GM21526 (cell line): ENCODE results near the gene HEATR3.

ENCODE experiments used
- ATAC-seq: cut with Tn5 transposase; IDR thresholded peaks from one replicate; pipeline ENCODE4 v1.9.1; 2021; ENCODE audit warnings: moderate library complexity; ENCODE audit not compliant: unreplicated experiment, low FRiP score

Gene HEATR3, protein sequence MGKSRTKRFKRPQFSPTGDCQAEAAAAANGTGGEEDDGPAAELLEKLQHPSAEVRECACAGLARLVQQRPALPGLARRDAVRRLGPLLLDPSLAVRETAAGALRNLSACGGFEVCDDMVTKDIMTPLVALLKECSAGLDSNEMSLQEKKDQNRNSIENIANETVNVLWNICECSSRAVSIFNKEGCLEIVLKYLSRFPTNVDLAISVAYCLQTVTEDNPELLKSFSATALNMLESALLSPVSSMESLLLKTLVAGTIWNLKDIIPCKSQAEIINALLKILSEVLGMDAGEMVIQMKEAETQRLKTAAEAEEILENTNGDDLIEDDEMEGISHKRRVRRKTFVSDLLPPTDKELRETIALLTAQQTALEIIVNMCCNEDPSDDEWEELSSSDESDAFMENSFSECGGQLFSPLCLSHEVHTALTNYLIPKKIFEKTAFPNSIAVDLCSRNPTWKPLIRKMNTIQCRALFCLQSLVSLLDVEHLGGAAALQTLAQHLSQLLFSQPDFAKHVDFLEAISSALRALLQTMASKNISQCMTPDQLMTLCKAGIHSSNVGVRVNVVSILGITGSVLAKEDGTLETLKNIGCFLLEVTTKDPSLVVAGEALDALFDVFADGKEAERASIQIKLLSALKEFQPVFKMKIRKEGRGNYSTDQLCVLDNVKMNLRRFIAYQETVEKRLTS

DNA sequence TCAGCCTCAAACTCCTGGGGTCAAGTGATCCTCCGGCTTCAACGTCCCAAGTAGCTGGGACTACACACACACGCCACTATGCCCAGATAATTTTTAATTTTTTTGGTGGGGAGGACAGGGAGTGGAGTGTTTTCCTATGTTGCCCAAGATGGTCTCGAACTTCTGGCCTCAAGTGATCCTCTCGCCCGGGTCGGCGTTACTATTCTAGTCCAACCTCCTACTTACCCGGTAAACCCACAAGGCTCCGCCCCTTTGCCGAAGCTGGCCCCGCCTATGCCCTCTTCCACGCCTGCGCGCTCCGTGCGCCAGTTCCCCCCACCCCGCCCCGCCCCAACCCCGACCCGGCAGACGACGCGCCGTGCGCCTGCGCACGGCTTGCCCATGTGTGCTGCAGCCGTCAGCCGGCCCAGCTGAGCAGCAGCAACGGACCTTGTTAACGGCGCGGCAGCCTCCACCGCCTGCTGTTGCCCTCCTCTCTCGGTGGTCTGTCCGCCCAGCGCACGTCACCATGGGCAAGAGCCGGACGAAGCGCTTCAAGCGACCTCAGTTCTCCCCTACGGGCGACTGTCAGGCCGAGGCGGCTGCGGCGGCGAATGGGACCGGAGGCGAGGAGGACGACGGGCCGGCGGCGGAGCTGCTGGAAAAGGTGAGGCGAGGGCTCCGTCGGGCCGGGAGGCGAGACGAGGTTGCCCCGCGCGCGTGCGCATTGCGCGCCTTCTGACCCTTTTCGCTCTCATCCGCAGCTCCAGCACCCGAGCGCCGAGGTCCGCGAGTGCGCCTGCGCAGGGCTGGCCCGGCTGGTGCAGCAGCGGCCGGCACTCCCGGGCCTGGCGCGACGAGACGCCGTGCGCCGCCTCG is at the start of gene HEATR3:
HEATR3 (plus strand) TSS at position 347 of the 858 bp plus-strand sequence; CDS start at position 509, 162 bp downstream.
- ATAC-seq = peak; percentile 76

DNA sequence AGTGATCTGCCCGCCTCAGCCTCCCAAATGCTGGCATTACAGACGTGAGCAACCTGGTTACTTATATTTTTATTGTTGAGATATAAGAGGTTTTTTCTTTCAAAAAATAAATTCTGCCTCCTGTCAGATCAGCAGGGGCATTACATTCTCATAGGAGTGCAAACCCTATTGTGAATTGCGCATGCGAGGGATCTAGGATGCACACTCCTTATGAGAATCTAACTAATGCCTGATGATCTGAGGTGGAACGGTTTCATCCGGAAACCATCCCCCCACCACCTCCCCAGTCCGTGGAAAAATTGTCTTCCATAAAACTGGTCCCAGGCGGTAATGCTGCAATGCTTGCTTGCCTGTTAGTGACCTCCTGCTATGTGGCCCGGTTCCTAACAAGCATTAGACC is 48.2 kb upstream of the HEATR3 start:
- no peak for ATAC-seq

DNA sequence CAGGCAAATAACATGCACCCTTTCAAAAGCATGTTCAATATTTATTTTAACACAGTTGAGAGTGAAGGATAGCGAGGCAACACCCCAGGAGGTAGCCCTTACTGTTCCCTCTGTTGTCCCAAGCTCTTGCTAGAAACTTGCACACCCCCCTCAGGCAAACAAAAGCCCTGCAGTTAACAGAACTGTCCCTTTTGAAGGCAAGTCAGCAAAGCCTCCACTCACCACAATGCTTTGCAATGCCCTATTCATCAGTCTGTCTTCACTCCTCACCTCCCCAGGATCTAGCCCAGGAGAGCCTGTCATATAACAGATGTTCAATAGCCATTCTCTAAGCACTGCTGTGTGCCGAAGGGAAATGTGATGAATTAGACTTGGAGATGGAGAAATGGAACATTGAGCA is 44.2 kb upstream of the HEATR3 start:
- ATAC-seq = no peak

DNA sequence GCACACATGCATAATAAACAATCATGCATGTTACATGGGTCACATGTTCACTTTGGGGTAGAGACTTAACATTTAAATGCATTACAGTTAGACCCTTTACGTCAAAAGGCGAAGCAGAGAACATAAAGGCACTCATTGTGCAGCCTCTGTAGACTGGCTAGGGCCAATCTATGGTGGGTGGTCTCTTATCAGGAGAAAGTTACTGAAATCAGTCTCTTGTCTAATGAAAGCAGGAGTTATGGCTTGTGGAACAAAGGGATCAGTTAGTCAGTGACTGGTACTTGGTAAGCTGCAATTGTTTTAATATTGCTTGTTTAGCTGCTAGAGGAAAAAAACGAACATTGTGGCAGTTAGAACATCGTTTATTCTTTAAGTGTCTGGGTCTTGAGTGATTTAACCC is 42.1 kb upstream of the HEATR3 start:
- ATAC-seq = no peak

DNA sequence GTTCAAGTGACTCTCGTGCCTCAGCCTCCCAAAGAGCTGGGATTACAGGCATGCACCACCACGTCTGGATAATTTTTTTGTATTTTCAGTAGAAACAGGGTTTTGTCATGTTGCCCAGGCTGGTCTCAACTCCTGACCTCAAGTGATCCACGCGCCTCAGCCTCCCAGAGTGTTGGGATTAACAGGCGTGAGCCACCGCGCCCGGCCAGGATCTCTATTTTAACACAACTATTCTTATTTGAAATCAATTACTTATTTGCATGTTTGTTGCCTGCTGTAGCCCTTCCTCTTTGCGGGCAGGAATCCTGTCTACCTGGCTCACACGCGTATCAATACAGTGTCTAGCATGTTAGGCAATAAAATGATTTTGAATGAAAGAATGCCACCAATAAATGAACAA is 41.6 kb upstream of the HEATR3 start:
- ATAC-seq = no peak

DNA sequence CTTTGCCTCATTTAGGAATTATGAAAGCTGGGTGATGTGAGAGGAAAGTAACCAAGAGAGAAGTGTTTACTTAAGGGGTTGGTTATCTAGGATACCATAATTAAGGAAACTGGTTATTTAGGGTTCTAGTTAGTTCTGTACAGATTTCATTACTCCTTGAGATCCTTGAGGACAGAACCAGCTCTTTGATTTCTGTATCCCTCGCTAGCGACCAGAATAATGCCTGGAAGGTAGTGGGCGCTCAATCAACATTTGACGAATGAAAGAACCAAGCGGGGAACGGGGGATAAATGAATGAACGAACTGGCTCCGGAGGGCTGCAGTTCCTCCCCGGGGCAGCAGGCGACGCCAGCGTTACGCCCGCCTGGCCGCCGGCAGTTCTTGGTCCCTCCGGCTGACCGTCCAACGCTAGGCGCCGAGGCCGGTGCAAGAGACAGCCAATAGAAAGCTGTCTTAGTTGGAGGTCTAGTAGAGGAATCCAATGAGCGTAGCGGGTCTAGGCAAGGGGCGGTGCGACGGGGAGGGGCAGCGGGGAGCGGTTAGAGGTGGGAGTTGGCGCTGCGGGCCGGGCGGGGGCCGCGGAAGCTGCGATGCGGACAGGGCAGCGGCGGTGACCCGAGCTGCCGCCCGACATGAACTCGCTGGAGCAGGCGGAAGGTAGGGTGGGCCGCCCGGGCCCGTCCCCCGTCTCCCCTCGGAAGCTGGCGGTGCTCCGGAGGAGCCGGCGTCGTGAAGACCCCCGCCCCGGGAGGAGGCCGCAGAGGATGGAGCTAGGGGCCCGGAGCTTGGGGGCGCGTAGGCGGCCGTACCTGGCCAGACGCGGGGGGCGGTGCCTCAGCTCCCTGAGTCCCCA is 40.9 kb upstream of the HEATR3 start, which contains the start of gene CNEP1R1:
CNEP1R1 (plus strand) TSS at position 542 of the 853 bp plus-strand sequence; CDS start at position 633, 91 bp downstream.
- peak; percentile 97 for ATAC-seq

DNA sequence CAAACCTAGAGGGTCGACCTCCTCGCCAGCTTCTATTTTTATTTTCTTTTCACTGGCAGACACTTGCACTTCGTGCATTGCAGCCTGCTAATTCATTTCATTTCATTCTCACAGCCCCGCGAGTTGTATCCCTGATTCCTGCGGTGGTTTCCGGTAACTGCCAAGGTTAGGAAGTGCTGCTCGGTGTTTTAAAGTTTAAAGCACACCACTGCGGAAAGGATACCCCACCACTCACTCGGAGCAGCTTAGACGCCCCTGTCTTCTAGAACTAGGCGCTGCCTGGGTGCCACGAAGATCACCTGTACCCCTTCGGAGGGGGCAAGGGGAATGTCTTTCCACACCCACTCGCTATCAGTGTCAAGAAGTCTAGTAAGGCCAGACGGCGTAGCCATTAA is 40.2 kb upstream of the HEATR3 start:
- ATAC-seq = peak; percentile 5

DNA sequence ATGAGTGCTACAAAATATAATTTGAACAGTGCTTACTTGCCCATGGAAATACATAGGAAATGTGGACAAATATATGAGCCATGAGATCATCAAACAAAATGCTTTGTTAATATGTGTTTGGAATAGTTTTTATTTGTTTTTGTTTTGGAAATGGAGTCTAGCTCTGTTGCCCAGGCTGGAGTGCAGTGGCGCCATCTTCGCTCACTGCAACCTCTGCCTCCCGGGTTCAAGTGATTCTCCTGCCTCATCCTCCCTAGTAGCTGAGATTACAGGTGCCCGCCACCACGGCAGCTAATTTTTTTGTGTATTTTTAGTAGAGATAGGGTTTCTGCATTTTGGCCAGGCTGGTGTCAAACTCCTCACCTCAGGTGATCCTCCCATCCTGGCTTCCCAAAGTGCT is 37.9 kb upstream of the HEATR3 start:
- ATAC-seq = no peak

DNA sequence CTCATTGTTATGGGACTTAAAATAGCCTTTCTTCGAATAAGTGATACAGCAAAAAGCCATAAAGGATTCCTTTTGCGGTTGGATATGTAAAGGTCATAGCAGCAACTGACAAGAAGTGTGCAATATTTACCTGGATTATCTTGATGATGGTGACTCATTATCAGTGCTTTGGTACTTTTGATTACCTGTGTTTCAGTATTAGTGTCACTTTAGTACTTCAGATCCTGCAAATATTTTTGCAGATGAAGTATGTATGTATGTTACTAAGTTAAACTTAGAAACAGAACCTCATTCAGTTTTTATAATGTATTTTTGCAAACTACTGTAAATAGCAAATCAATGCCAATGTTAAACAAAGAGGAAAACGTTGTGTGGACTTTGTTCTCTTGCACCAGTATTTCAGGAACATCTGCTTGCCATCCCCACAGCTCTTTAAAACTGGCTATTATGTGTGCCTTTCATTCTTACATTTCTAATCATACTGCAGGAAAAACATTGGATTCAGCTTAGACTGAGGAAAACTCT is 30.2 kb upstream of the HEATR3 start:
- ATAC-seq = no peak

DNA sequence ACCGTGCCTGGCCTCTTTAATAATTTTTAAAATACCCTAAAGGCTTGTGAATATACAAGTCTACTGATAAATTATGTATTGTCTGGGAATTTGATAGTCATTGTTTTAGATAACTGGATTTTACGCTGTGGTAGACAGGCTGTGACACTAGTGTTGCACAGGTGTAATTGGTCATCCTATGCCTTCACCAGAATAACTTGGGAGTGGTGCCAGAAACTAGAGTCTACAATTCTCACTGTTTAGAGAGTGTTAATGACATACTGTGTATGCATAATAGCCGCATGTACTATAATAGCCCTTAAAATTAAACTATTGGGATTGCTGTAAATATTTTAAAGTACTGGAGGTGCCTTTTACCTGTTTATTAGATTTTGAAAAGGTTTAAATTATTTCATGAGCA is 29.3 kb upstream of the HEATR3 start:
- no peak for ATAC-seq

DNA sequence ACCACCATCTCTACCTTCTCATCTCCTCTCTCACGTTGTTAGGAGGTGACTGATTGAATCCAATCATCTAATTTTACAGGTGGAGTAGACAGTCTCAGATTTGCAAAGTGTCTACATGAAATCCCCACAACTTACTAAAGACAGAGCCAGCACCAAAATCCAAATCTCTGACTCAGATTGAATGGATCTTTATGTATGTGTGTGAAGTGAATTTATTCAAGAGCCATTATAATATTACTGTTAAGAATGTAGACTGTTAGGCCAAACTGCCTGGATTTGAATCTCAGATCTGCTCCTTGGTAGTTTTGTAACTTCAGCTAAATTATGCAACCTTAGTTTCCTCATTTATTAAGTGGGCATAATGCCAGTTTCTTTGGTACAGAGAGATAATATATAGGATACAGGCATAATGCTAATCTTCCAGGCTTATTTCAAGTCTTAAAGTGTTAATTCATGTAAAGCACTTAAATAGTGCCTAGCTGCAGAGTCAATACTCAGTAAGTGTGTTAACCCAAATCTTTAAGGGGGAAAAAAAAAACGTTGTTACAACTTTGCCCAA is 28.0 kb upstream of the HEATR3 start:
- no peak for ATAC-seq

DNA sequence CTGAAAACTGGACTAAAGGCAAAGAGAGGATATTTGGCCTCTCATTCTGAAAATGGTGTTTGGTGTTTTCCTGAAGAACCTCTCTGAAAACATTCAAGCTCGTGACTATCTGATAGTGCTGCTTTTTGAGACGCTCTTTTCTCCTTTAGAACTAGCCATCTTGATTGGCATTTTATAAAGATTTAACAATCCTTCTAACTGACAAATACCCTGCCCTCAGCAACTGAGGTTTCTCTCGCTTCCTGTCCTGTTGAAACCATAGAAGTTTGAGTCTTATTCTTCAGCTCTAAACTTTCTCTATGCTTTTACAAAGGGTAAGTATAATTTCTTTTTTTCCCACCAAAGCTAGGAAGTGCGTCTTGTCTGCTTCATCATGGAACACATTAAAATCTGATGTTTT is 27.5 kb upstream of the HEATR3 start:
- no peak for ATAC-seq

DNA sequence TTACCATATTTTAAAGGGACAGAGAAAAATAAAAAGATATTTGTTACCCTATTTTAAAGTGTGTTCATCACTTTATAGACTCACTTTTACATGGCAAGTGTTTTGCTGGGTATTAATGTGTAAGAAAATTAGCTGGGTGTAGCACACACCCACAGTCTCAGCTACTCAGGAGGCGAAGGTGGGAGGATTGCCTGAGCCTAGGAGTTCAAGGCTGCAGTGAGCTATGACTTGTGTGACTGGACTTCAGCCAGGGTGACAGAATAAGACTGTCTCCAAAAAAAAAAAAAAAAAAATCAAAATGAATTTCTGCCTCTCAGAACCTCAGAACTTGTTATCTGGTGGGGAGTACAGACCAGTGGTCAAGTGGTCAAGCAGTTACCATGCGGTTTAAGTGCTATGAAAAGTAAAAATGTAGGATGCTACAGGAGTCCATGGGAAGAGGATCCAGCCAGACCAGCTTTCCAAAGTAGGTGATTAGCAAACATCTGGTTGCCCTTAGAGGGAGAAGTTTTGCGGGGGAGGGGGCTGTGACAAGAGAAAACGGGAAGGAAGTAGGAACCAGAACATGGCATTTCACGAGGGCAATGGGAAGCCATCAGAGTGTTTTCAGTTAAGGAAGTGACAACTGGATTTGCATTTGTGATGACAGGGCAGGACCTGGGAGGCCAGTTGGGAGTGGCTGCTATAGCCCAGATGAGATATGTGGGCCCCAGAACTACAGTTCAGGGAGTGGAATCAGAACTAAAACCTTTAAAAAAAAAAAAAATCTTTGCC is 26.8 kb upstream of the HEATR3 start:
- no peak for ATAC-seq

DNA sequence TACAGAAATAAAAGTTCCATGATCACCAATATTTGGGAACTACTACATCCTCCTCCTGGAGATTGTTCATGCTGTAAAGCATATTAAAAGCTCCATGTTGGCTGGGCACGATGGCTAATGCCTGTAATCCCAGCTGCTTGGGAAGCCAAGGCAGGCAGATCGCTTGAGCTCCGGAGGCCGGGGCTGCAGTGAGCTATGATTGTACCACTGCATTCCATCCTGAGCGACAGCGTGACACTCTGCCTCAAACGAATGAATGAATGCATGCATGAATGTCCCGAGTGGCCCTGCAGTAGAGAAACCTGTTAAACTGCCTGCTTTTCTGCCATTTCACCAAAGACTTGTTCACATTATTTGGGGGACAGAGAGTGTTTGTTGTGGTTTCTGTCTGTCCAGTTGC is 25.8 kb upstream of the HEATR3 start:
- no peak for ATAC-seq

DNA sequence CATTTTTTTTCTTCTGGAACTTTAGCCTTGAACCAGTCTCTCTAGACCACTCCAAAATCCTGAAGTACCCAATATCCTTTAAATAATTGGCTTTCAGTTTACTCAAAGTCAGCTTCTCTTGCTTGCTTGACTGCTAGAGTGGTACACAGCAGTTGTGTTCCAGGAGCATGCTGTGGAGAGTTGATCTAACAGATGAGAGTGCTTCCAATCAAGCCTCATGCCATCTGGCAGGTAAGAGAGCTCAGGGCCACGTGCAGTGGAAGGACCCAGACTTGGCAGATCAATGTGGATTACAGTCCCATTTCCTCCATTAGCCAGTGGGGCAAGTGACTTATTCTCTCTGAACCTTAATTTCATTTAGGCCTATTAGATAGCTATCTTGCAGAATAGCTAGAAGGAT is 25.1 kb upstream of the HEATR3 start:
- ATAC-seq = no peak

DNA sequence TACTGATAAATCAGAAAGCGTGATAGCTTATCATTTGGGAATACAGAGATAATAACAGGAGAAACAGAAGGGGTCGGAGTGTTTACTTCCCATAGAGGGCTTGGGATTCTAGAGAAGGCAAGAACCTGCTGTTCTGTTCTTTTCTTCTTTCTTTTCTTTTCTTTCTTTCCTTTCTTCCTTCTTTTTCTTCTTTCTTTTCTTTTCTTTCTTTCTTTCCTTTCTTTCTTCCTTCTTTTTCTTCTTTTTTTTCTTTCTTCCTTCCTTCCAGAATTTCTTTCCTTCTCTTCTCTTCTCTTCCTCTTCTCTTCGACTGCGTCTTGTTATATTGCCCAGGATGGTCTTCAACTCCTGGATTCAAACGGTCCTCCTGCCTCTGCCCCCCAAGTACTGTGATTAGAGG is 22.4 kb upstream of the HEATR3 start:
- ATAC-seq = no peak

DNA sequence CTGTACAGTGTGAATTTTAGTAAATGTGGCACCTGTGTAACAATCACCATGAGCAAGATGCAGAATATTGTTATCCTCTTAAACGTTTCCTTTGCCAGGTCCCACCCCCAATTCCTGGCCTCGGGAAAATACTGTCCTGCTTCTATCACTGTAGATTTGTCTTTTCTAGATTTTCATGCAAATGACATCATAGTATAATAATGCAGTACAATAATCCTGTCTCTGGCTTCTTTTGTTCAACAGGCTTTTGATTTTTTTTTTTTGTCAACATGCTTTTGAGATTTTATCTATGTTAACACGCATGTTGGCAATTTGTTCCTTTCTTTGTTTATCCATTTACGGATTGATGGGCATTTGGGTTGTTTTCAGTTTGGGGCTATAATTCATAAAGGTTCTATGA is 20.4 kb upstream of the HEATR3 start:
- ATAC-seq = no peak

DNA sequence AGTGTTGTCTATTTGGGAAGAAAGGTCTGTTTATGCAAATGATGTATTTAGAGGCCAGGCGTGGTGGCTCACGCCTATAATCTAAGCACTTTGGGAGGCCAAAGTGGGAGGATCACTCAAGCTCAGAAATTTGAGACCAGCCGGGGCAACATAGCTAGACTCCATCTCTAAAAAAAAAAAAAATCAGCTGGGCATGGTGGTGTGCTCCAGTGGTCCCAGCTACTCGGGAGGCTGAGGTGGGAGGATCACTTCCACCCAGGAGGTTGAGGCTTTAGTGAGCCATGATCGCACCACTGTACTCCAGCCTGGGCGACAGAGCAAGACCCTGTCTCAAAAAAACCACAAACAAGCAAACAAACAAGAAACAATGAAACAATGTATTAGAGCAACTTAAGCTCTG is 18.9 kb upstream of the HEATR3 start:
- ATAC-seq = no peak

DNA sequence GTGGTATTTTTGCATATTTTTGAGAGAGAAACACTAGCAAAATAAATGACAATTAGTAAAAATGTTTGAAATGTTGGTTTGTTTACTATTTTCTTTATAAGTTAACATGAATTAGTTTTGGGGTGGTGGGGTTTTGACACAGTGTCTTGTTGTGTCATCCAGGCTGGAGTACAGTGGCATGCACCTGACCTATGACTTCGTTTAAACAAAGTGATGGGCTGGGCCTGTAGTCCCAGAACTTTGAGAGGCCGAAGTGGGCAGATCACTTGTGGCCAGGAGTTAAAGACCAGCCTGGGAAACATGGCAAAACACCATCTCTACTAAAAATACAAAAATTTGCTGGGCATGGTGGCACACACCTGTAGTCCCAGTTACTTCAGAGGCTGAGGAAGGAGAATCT is 17.9 kb upstream of the HEATR3 start:
- ATAC-seq = no peak
